Neutrophil (primary cell): ENCODE measurements around the gene TBL3.
"Not testable (repeated sequence)": the region's sequence is repeated elsewhere in the genome, so short reads cannot be mapped to it uniquely, and the experiment has no call there.

Experiments
- H3K27ac ChIP-seq: fragments of 200-600 bp; sonication (generic); 2 replicates; pipeline ENCODE4 v1.5.1; 2016; ENCODE audit warnings: mild to moderate bottlenecking, moderate library complexity
- H3K27me3 ChIP-seq: fragments of 200-600 bp; sonication (generic); 2 replicates; pipeline ENCODE4 v1.6.0; 2016; ENCODE audit warnings: mild to moderate bottlenecking
- H3K36me3 ChIP-seq: fragments of 200-600 bp; sonication (generic); 2 replicates; pipeline ENCODE4 v1.5.1; 2017
- H3K4me1 ChIP-seq, 2 experiments: fragments of 200-600 bp in 1 of 2; sonication (generic) in 1 of 2; 1 replicate in 1 of 2; 2 replicates in 1 of 2; pipeline versions ENCODE4 v1.5.1 to v1.6.1; 2013 to 2016; ENCODE audit warnings: low read depth in 1 of 2, low read length in 1 of 2, mild to moderate bottlenecking in 1 of 2, moderate library complexity in 1 of 2; ENCODE audit not compliant: control insufficient read depth in 1 of 2, insufficient read depth in 1 of 2
- H3K4me3 ChIP-seq, 2 experiments: fragments of 200-600 bp in 1 of 2; sonication (generic) in 1 of 2; 1 replicate in 1 of 2; 2 replicates in 1 of 2; pipeline ENCODE4 v1.5.1; 2013 to 2016; ENCODE audit warnings: low read depth in 1 of 2, low read length in 1 of 2, mild to moderate bottlenecking in 1 of 2, moderate library complexity in 1 of 2
- H3K9me3 ChIP-seq: fragments of 200-600 bp; sonication (generic); 2 replicates; pipeline ENCODE4 v1.5.1; 2016
- CTCF ChIP-seq: fragments of 200-600 bp; sonication (generic); IDR thresholded peaks from 2 replicates; pipeline ENCODE4 v1.5.1; 2016; ENCODE audit warnings: antibody characterized with exemption

TBL3 gene

GRCh38 chr16:1960665-1961630 lies 10.9 kb upstream of the TBL3 start:
- Histone ChIP-seq H3K9me3 (no peaks in the 10 kb centered on the region), H3K4me1 (peaks cover 48 to 50% of the 10 kb centered on the region in 2 experiments), H3K4me3 (peak overlapping the region in 1 of 2 experiments; percentile 82), H3K27me3 (peaks cover 3% of the 10 kb centered on the region), H3K36me3 (peaks cover 20% of the 10 kb centered on the region), H3K27ac (no peak overlapping the region)
- TF ChIP-seq CTCF: no peak

DNA sequence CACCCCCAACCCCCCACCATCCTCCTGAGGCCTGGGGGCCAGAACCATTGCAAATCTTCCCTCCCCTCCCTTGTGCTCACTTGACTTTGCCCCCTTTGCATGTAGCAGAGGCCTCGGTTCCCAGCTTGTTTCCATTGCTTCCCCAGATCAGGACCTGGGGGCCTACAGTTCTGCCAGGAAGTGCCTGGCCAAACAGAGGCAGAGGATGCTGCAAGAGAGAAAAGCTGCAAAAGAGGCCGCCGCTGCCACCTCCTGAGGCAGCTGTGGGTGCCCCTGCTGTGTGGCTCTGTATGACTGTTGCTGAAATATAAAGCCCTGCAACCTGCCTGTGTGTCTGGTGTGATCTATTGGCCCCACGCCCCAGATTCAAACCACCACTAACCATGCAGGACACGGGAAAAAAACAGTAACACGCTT lies 10.2 kb upstream of the TBL3 start:
- Histone ChIP-seq H3K27ac (no peak overlapping the region), H3K9me3 (no peaks in the 10 kb centered on the region), H3K36me3 (peaks cover 20% of the 10 kb centered on the region), H3K27me3 (peaks cover 2% of the 10 kb centered on the region), H3K4me3 (no peak overlapping the region), H3K4me1 (peaks cover 48 to 51% of the 10 kb centered on the region in 2 experiments)
- no peak for TF ChIP-seq CTCF

DNA sequence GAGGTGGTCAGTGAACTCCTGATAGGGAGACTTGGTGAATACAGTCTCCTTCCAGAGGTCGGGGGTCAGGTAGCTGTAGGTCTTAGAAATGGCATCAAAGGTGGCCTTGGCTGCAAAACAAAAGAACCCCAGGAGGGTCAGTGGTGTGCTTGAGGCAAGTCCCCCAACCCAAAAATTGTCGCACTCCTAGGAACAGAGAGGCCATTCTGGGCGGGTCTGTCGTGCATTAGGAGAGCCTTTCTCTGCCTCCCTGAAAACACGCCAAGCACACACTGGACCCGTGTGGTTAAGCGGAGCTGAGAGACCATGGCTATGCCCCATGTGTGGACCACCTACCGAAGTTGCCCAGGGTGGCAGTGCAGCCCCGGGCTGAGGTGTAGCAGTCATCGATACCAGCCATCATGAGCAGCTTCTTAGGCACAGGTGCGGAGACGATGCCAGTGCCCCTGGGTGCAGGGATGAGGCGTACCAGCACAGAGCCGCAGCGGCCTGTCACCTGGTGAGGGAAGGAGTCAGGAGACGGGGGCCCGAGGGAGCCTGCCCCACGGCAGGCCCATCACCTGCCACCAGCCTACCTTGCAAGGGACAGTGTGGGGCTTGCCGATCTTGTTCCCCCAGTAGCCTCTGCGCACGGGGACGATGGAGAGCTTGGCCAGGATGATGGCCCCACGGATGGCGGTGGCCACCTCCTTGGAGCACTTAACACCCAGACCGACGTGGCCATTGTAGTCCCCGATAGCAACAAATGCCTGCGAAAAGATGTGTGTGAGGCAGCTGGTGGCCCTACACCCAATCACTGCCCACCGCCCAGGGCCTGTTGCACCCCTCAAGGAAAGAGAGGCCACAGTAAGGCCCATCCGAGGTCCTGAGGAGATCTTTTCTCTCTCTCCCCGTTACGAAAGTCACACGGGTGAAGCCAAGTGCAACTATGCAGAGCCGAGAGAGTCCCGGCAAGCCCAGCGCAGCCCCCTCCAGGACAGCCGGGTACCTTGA lies 9.4 kb upstream of the TBL3 start:
- H3K4me3 ChIP-seq, H3K9me3 ChIP-seq, H3K27me3 ChIP-seq, H3K27ac ChIP-seq: not testable (repeated sequence)
- Histone ChIP-seq H3K4me1 (peaks cover 48 to 51% of the 10 kb centered on the region in 2 experiments), H3K36me3 (peaks cover 20% of the 10 kb centered on the region)

- TF ChIP-seq CTCF: no peak
- Histone ChIP-seq H3K27me3 (no peaks in the 10 kb centered on the region), H3K4me1 (peaks cover 43 to 47% of the 10 kb centered on the region in 2 experiments), H3K27ac (peak overlapping the region; percentile 88), H3K36me3 (peaks cover 20% of the 10 kb centered on the region), H3K4me3 (peak overlapping the region; percentile 80 to 87), H3K9me3 (no peaks in the 10 kb centered on the region)
Measured at GRCh38 chr16:1963806-1964505, 7.9 kb upstream of the TBL3 start.

- Histone ChIP-seq H3K4me1 (peaks cover 35 to 39% of the 10 kb centered on the region in 2 experiments), H3K9me3 (no peaks in the 10 kb centered on the region), H3K4me3 (peak within 1 kb of the TSS; percentile 80 to 87), H3K36me3 (peaks cover 20% of the 10 kb centered on the region), H3K27ac (peak within 1 kb of the TSS; percentile 88), H3K27me3 (no peaks in the 10 kb centered on the region)
- peak; percentile 27 for TF ChIP-seq CTCF
Measured at GRCh38 chr16:1964506-1965395, 7.1 kb upstream of the TBL3 start, which contains the start of gene RPS2. Gene RPS2 (minus strand): TSS chr16:1964826. CDS start chr16:1964625, 201 bp downstream.
